GM23338 (cell line): ENCODE measurements around the gene JTB. TPM values are rescaled to one million over a fixed set of nuclear protein-coding genes. Genes with fewer than 3 reads are reported as not detected.

Experiments used
- ATAC-seq: fragments of 200-7000 bp; cut with Tn5 transposase; 3 replicates; pipeline ENCODE4 v1.9.1; 2020
- DNase-seq: peaks from one replicate; pipeline ENCODE4 v3.0.0-alpha.2; 2015; ENCODE audit warnings: low spot score
- H2AFZ ChIP-seq: fragments of 200-600 bp; sonication (generic); 2 replicates; pipeline ENCODE4 v1.8.0; 2016; ENCODE audit warnings: antibody characterized with exemption, mild to moderate bottlenecking, moderate library complexity
- H3F3A ChIP-seq: fragments of 200-600 bp; sonication (generic); replicated peaks from 2 replicates; pipeline ENCODE4 v1.8.0; 2017; ENCODE audit warnings: antibody characterized with exemption, mixed run types, low read depth
- H3K27ac ChIP-seq: fragments of 200-600 bp; sonication (generic); 2 replicates; pipeline ENCODE4 v1.6.1; 2016; ENCODE audit warnings: low read depth
- H3K27me3 ChIP-seq: fragments of 200-600 bp; sonication (generic); 2 replicates; pipeline ENCODE4 v1.8.0; 2016; ENCODE audit warnings: mild to moderate bottlenecking, mixed run types, moderate library complexity; ENCODE audit not compliant: insufficient read depth
- H3K36me3 ChIP-seq: fragments of 200-600 bp; sonication (generic); 2 replicates; pipeline ENCODE4 v1.8.0; 2016; ENCODE audit warnings: mild to moderate bottlenecking; ENCODE audit not compliant: insufficient read depth
- H3K4me1 ChIP-seq: fragments of 200-600 bp; sonication (generic); 2 replicates; pipeline ENCODE4 v1.8.0; 2016; ENCODE audit warnings: mild to moderate bottlenecking, moderate library complexity; ENCODE audit not compliant: insufficient read depth
- H3K4me2 ChIP-seq: fragments of 200-600 bp; sonication (generic); 2 replicates; pipeline ENCODE4 v1.7.1; 2017; ENCODE audit warnings: mixed run types
- H3K4me3 ChIP-seq: fragments of 200-600 bp; sonication (generic); 2 replicates; pipeline ENCODE4 v1.6.1; 2016; ENCODE audit warnings: mixed run types
- H3K79me2 ChIP-seq: fragments of 200-600 bp; sonication (generic); replicated peaks from 2 replicates; pipeline ENCODE4 v1.8.0; 2017; ENCODE audit warnings: mild to moderate bottlenecking; ENCODE audit not compliant: insufficient read depth
- H3K9me2 ChIP-seq: fragments of 200-600 bp; sonication (generic); 2 replicates; pipeline ENCODE4 v1.8.0; 2017; ENCODE audit not compliant: insufficient read depth
- H4K20me1 ChIP-seq: fragments of 200-600 bp; sonication (generic); replicated peaks from 2 replicates; pipeline ENCODE4 v1.8.0; 2017; ENCODE audit warnings: mild to moderate bottlenecking; ENCODE audit not compliant: insufficient read depth
- H3K27ac Mint-ChIP-seq: 2 replicates; pipeline ENCODE4 v1.8.0; 2020; ENCODE audit warnings: inconsistent platforms, mild to moderate bottlenecking, moderate library complexity, mixed read lengths
- H3K27me3 Mint-ChIP-seq: 3 replicates; pipeline ENCODE4 v1.8.0; 2022; ENCODE audit warnings: low read depth, mild to moderate bottlenecking, moderate library complexity, mixed read lengths, inconsistent platforms; ENCODE audit not compliant: insufficient read depth, poor library complexity
- H3K36me3 Mint-ChIP-seq: 3 replicates; pipeline ENCODE4 v1.8.0; 2021; ENCODE audit warnings: low read depth, mild to moderate bottlenecking, inconsistent platforms, moderate library complexity, mixed read lengths
- H3K4me1 Mint-ChIP-seq: 3 replicates; pipeline ENCODE4 v1.8.0; 2020; ENCODE audit warnings: mild to moderate bottlenecking, inconsistent platforms, mixed read lengths
- H3K4me3 Mint-ChIP-seq: 3 replicates; pipeline ENCODE4 v1.8.0; 2021; ENCODE audit warnings: moderate library complexity, mild to moderate bottlenecking, inconsistent platforms, mixed read lengths
- H3K9me3 Mint-ChIP-seq: 3 replicates; pipeline ENCODE4 v1.8.0; 2020; ENCODE audit warnings: moderate library complexity, mild to moderate bottlenecking, inconsistent platforms, mixed read lengths
- EZH2 ChIP-seq: fragments of 200-600 bp; sonication (generic); IDR thresholded peaks from one replicate; pipeline ENCODE4 v1.8.0; 2017; ENCODE audit warnings: antibody characterized with exemption, mild to moderate bottlenecking, low read depth; ENCODE audit not compliant: unreplicated experiment
- JUNB ChIP-seq: IDR thresholded peaks from one replicate; pipeline ENCODE4 v1.6.1; 2016; ENCODE audit warnings: antibody characterized with exemption; ENCODE audit not compliant: unreplicated experiment
- ZNF114 ChIP-seq: fragments of 250-450 bp; sonication (Bioruptor Pico); IDR thresholded peaks from 2 replicates; pipeline ENCODE4 v1.5.0; 2020; ENCODE audit warnings: mild to moderate bottlenecking, moderate library complexity
- ZNF331 ChIP-seq: fragments of 250-450 bp; sonication (Bioruptor Pico); IDR thresholded peaks from 2 replicates; pipeline ENCODE4 v1.5.0; 2020; ENCODE audit warnings: low read depth, mild to moderate bottlenecking, moderate library complexity
- ZNF462 ChIP-seq: fragments of 250-450 bp; sonication (Bioruptor Pico); IDR thresholded peaks from 2 replicates; pipeline ENCODE4 v1.5.0; 2020; ENCODE audit warnings: mild to moderate bottlenecking, moderate library complexity
- polyA plus RNA-seq: library from polyadenylated mRNA; unstranded; fragments of >200 nt; fragmentation: Nextera tagmentation; extraction: Ambion mirVana; gene quantifications from 2 replicates; pipeline ENCODE4 v1.2.1, GENCODE V29; 2016
- total RNA-seq: library from RNA; depleted of rRNA; stranded (reverse); fragments of >200 nt; shearing (Covaris generic); gene quantifications from 2 replicates; pipeline ENCODE4 v1.2.3, GENCODE V29; 2014
- TF ChIP-seq, protein P1 (sequence below): IDR thresholded peaks from one replicate; pipeline ENCODE4 v1.6.1; 2018; ENCODE audit warnings: antibody characterized with exemption; ENCODE audit not compliant: unreplicated experiment
- TF ChIP-seq, protein P2 (sequence below), 2 experiments: fragments of 200-600 bp in 1 of 2; sonication (generic) in 1 of 2; conservative IDR thresholded peaks; 2 replicates each; pipeline versions ENCODE4 v1.5.1 to v1.6.1; 2016 to 2017; ENCODE audit warnings: antibody characterized with exemption in 2 of 2, low read depth in 2 of 2, mild to moderate bottlenecking in 2 of 2, moderate library complexity in 1 of 2

The JTB gene
- total and polyA plus RNA-seq, 2 experiments from 2014 or later: 140 to 208 TPM

DNA sequence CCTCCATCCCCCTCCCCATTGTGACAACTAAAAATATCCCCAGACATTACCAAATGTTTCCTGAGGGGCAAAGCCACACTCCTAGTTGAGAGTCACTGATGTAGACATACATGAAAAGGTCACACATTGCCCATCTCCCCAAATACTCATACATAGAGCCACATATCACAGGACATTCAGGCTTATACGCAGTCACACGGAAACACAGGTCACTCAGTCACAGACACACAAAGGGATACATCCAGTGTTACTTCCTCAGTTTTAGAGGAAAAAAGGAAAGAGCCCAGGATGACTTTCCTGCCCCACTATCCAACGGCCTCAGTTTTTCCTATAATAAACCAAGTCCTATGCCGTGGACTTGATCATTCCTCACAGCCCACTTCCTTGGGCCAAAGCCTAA lies 16.1 kb downstream of the JTB start (continued):
- TF ChIP-seq, protein P1, sequence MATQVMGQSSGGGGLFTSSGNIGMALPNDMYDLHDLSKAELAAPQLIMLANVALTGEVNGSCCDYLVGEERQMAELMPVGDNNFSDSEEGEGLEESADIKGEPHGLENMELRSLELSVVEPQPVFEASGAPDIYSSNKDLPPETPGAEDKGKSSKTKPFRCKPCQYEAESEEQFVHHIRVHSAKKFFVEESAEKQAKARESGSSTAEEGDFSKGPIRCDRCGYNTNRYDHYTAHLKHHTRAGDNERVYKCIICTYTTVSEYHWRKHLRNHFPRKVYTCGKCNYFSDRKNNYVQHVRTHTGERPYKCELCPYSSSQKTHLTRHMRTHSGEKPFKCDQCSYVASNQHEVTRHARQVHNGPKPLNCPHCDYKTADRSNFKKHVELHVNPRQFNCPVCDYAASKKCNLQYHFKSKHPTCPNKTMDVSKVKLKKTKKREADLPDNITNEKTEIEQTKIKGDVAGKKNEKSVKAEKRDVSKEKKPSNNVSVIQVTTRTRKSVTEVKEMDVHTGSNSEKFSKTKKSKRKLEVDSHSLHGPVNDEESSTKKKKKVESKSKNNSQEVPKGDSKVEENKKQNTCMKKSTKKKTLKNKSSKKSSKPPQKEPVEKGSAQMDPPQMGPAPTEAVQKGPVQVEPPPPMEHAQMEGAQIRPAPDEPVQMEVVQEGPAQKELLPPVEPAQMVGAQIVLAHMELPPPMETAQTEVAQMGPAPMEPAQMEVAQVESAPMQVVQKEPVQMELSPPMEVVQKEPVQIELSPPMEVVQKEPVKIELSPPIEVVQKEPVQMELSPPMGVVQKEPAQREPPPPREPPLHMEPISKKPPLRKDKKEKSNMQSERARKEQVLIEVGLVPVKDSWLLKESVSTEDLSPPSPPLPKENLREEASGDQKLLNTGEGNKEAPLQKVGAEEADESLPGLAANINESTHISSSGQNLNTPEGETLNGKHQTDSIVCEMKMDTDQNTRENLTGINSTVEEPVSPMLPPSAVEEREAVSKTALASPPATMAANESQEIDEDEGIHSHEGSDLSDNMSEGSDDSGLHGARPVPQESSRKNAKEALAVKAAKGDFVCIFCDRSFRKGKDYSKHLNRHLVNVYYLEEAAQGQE: no peak
- no peak for TF ChIP-seq JUNB
- TF ChIP-seq ZNF331 (CRISPR knock-in tag): no peak
- TF ChIP-seq EZH2: no peak
- no peak for TF ChIP-seq ZNF114

GRCh38 chr1:153960206-153960605 lies 17.3 kb downstream of the JTB start:
- Histone ChIP-seq H3K79me2 (peaks cover 65% of the 10 kb centered on the region), H2AFZ (no peak overlapping the region), H3K4me3 (no peak overlapping the region), H4K20me1 (peaks cover 10% of the 10 kb centered on the region), H3K27ac (peak overlapping the region; percentile 67; the same call in 1 of the 2 replicates), H3K4me2 (no peak overlapping the region), H3K36me3 (peaks cover 14% of the 10 kb centered on the region), H3K9me2 (no peaks in the 10 kb centered on the region), H3F3A (peaks cover 40% of the 10 kb centered on the region), H3K4me1 (peaks cover 38% of the 10 kb centered on the region), H3K27me3 (no peaks in the 10 kb centered on the region)
- Mint-ChIP-seq H3K27me3 (peaks cover 26% of the 10 kb centered on the region), H3K4me3 (no peak overlapping the region; the same call in none of the 3 replicates), H3K4me1 (peaks cover 48% of the 10 kb centered on the region), H3K9me3 (peaks cover 3% of the 10 kb centered on the region; the same call in 2 of the 3 replicates), H3K27ac (no peak overlapping the region), H3K36me3 (peaks cover 39% of the 10 kb centered on the region)
- no peak for ATAC-seq
- no peak for TF ChIP-seq ZNF462
- no peak for TF ChIP-seq ZNF331 (CRISPR knock-in tag)
- TF ChIP-seq, protein P2, sequence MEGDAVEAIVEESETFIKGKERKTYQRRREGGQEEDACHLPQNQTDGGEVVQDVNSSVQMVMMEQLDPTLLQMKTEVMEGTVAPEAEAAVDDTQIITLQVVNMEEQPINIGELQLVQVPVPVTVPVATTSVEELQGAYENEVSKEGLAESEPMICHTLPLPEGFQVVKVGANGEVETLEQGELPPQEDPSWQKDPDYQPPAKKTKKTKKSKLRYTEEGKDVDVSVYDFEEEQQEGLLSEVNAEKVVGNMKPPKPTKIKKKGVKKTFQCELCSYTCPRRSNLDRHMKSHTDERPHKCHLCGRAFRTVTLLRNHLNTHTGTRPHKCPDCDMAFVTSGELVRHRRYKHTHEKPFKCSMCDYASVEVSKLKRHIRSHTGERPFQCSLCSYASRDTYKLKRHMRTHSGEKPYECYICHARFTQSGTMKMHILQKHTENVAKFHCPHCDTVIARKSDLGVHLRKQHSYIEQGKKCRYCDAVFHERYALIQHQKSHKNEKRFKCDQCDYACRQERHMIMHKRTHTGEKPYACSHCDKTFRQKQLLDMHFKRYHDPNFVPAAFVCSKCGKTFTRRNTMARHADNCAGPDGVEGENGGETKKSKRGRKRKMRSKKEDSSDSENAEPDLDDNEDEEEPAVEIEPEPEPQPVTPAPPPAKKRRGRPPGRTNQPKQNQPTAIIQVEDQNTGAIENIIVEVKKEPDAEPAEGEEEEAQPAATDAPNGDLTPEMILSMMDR (conservative IDR thresholded peaks at IDR 0.05; ENCODE audit: low read depth in 2 of 2): no peak
- no peak for DNase-seq
